GM19240 (cell line): ENCODE results near the gene ROR1.
"Not testable (repeated sequence)": the region's sequence is repeated elsewhere in the genome, so short reads cannot be mapped to it uniquely, and the experiment has no call there.

Experiments used
- DNase-seq: peaks from one replicate; pipeline ENCODE4 v3.0.0; 2011; ENCODE audit warnings: low spot score; ENCODE audit not compliant: insufficient read length

ROR1 gene

GRCh38 chr1:64090436-64090835 lies 316.6 kb downstream of the ROR1 start:
- no peak for DNase-seq

GRCh38 chr1:64092851-64093371 lies 319.1 kb downstream of the ROR1 start:
- no peak for DNase-seq

- DNase-seq: no peak
Observed at GRCh38 chr1:64093941-64094340, 320.1 kb downstream of the ROR1 start.

- no peak for DNase-seq
Observed at GRCh38 chr1:64095832-64096231, 322.0 kb downstream of the ROR1 start.

DNA sequence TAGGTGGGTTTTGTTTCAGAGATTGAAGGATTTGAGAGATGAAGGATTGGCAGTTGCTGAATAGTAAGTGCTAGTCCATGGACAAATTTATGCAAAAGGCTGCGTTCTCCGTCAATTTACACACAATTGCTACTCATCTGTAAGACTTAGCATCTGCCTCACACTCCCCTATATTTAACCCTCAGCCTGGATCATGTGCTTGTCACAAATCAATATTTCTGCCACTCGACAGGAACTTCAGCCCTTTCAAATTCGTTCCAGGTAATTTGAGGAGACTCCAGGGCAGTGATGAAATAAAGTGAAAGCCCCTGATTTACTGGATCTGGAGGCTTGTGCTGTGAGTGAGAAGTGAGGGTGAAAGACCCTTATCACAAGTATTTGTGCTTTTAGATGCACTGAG lies 324.0 kb downstream of the ROR1 start:
- DNase-seq: no peak

DNA sequence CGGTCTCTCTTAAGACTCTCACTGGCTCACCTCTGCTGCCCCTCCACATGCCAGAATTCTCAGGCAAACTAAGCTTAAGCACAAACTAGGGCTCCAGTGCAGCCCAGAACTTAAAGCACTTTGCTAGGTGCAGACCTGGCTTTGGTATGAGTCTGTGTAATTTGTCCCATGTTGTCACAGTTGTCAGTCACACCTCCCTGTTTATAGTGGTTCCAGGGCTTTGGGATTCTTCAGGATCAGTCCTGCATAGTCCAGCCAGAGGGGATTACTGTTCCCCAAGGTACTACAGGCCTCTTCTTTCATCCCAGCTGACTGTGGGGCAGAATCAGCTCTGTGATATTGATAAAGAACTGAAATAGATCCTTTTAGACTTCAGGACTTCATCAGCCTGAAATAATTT lies 324.6 kb downstream of the ROR1 start:
- DNase-seq: no peak

DNA sequence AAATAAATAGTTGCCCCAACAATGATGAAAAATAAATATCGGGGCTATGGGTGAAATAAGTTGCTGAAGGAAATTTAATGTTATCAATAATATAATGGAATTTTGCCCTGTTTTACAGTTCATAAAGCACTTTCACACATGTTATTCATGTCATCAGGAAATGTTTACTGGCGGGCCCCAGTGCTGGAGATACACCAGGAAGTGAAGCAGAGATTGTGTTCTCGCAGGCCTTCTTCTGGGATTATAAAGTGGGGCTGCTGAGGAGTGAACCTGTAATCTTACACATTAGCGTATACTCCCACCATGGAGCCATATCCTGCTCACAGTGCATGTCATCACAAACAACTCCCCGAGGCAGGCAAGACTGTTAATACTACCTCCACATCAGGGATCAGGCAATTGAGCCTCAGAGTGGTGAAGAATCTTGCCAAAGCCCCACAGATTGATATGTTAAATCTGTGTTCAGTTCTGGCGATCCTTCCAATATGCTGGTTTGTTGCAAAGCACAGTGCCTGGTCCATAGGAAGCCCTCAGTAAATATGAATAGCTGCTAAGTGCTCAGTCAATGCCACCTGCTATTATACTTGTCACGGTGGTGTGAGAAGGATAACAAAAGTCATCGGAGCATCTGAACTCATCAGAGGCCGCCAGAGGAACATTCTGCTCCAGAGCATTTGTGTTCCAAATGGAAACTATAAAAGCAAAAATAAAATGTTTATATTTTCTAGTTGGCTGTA lies 325.2 kb downstream of the ROR1 start:
- DNase-seq: no peak

DNA sequence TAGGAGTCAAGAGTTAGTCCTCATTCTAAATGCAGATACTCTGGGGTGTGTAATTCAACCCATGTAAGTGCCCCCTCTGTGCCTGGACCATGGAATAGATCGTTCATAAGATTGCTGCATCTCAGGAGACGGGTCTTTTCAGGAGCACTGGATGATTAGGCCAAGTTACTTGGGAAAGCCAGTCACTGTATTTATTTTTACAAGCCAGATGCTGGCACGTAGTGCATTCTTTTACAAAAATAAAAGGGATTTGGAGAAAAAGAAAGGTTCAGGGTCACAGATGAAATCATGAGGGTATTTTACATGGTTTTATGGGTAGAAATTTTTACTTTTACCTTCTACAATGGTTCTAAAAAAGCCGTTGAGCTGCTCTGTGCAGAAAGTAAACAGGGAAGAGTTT lies 327.0 kb downstream of the ROR1 start:
- no peak for DNase-seq

- not testable (repeated sequence) for DNase-seq
Observed at GRCh38 chr1:64104585-64104984, 330.8 kb downstream of the ROR1 start.

DNA sequence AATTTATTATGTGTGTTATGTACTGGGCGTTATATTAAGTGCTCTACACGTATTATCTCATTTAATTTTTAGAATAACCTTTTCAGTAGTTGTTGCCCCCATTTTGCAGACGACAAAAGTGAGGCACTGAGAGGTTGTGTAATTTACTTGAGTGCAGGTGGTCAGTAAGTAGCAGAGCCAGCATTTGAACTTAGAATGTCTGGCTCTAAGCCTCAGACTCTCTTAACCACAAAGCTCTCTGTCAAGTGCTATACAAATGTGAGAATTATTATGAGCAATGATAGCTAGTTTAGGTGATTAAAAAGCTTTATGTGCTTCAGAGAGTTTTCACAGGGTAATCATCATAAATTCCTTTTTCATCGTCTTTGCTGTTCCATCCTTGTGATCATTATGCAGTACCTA lies 333.3 kb downstream of the ROR1 start:
- DNase-seq: no peak

- no peak for DNase-seq
Observed at GRCh38 chr1:64107632-64108031, 333.8 kb downstream of the ROR1 start.

DNA sequence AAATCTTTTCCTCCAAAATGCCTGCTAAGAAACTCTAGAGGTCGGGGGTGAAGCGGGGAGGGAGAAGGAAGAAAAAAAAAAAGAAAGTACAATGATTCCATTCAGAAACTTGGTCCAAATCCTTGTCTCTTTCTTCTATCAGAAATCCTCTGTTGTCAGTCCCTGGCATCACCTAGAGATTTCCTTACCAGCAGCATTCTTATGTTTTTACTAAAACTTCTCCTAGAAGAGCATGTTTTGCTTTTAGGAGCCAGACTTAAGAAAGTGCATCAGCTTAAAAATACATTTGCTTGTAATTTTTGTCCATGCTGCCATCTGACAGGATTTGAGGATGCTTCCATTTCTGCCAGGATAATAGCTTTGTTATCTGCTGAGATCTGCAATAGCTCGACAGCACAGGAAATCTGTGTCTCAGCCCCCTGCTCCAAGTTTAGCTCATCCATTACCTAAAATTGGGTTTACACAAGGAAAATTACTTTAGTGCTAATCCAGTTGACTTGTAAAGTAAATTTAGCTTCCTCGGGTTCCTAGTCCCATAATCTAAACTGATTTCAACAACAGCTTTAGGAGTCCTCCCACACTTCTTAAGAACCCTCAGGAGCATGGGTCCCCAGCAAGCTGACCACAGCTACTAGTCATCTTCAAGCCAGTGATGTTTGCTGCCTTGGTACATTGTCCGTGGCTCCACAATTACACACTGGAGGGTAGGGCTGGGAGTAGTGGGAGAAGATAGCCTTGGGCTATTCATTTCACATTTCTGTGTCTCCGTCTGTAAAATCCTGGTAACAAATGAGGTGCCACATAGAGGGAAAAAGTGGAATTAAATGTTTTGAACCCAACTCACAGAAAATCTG lies 337.3 kb downstream of the ROR1 start:
- DNase-seq: no peak

- DNase-seq: no peak
Observed at GRCh38 chr1:64111787-64112186, 338.0 kb downstream of the ROR1 start.

DNA sequence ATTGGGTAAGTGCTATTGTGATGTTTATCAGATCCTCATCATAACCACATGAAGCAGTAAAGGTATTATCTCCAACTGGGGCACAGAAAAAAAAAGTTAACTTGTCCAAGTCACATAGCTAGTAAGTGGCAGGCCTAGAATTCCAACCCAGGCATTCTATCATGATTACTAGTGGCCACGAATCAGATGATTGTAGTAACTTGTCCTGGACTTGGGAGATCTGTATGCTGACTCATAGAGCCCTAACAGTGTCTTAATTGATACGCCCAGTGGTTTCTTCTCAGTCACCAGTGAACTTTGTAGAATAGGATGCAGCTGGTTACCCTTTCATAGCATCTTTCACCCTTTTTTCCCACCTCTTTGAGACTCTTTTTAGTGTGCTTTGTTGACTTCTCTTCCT lies 338.5 kb downstream of the ROR1 start:
- DNase-seq: no peak

- DNase-seq: no peak
Observed at GRCh38 chr1:64114012-64114525, 340.3 kb downstream of the ROR1 start.

GRCh38 chr1:64116537-64116936 lies 342.7 kb downstream of the ROR1 start:
- DNase-seq: no peak

GRCh38 chr1:64117492-64117891 lies 343.7 kb downstream of the ROR1 start:
- DNase-seq: no peak

GRCh38 chr1:64121766-64122385 lies 348.1 kb downstream of the ROR1 start:
- no peak for DNase-seq

DNA sequence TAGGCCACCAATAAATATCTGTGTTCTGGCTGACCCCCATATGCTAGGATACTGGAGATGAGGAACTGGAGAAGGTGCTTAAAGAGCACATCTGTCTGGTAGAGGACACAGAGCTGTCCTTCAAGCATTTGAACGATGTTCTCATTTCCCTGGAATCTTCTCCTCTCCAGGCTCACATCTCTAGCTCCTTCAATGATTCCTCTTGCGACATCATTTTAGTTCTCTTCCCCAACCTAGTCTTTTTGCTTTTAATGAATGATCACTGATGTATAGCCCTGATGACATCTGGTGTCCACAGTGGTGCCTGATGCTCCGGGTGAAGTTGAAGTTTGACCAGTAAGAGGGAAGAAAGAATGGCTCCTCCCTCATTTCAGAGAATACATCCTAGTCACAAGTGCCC lies 348.8 kb downstream of the ROR1 start:
- DNase-seq: no peak

DNA sequence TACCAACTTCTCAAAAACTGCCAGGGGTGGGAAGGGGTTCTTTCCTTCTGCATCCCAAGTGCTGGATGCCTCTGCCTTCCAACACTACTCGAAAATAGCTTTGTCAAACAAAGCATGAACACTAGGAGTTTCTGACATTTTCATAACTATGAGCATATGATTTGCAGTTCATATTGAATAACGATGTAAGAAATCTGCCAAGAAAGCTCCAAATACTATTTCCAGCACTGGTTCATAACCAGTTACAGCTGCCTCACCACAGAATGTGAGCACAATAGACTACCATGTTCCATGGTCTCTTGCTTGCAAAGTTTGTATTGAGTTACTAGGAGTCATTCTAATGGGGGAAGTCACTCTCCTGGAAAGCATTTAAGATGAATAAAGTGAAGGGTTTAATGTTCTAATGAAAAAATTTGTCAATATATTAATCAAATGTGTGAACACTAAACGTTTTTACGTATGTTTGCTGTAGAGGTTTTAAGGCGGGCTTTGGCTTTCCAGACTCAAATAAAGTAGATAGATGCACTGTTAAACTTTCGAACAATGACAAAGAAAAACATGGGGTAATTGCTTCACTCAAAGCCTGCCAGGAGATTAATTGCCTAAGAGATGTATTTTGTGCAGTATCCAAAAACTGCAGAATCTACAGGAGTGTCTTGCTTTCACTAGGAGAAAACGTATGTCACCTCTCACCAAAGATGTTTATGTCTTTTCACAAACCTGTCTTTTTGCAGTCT lies 351.1 kb downstream of the ROR1 start:
- DNase-seq: no peak

- no peak for DNase-seq
Observed at GRCh38 chr1:64126581-64126980, 352.8 kb downstream of the ROR1 start.
